ENCODE data around the gene ZNF827.
"Not testable (repeated sequence)": the region's sequence is repeated elsewhere in the genome, so short reads cannot be mapped to it uniquely, and the experiment has no call there.

The ZNF827 gene

DNA sequence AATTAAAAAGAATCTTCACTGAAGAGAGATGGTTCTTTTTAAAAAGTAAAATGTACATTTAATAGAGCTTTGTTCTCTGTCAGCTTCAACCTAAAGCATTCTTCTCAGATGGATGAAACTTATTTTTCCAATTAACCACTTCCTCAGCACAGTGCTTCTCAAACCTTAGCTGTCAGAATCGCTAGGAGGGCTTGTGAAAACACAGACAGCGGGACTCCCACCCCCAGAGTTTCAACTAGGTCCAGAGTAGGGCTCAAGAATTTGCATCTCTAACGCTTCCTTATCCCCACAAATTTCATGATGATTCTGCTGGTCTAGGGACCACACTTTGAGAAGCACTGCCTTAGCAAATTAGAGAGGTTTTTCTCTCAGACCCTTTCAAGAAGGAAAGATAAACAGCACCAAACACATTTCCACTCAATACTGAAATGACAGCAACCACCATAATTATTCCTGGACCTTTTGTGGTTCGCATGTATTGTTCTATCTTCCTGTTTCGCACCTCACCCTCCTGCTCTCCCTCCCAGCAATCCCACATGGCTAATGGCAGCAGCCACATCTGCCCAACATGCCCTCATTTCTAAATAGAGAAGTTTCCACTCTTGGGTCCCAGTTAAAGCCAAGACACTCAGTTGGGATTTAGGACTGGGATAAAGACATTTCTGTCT is 73.2 kb downstream of the ZNF827 start:
- no peak for FAIRE-seq

GRCh38 chr4:145863191-145863590 is 75.4 kb downstream of the ZNF827 start:
- FAIRE-seq (no peak), DNase-seq (ENCODE audit: low spot score) (no peak)

More for the DNA sequence above, 73.2 kb downstream of the ZNF827 start:
- no peak for DNase-seq (ENCODE audit: low spot score)

GRCh38 chr4:145861336-145862318 is 77.0 kb downstream of the ZNF827 start:
- no peak for DNase-seq (ENCODE audit: low spot score)
- FAIRE-seq: no peak

- DNase-seq (ENCODE audit: low spot score) (no peak), FAIRE-seq (no peak)
Measured at GRCh38 chr4:145860897-145861296, 77.7 kb downstream of the ZNF827 start.

DNA sequence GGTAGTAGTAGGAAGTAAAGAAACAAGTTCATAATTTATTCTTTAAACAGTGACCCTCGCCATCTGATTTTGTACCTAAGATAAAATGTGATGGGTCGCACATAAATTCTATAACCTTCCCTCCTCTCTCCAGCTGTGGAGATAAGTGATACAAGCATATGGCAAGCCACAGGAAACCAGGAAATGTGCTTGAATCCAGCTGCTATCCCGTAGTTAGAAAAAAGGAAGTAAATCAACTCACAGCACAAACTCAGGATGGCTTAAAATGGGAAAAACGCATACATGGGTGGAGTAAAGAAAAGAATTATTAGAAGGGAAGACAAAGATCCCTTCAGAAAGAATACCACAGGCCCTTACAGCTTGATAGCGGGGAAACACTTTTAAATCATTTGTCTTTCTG is 78.2 kb downstream of the ZNF827 start:
- FAIRE-seq (no peak), DNase-seq (ENCODE audit: low spot score) (no peak)

GRCh38 chr4:145859926-145860325 is 78.7 kb downstream of the ZNF827 start:
- FAIRE-seq: no peak

GRCh38 chr4:145859426-145859825 is 79.2 kb downstream of the ZNF827 start:
- FAIRE-seq (no peak), DNase-seq (ENCODE audit: low spot score) (no peak)

More at GRCh38 chr4:145859926-145860325, 78.7 kb downstream of the ZNF827 start:
- DNase-seq (ENCODE audit: low spot score): no peak

DNA sequence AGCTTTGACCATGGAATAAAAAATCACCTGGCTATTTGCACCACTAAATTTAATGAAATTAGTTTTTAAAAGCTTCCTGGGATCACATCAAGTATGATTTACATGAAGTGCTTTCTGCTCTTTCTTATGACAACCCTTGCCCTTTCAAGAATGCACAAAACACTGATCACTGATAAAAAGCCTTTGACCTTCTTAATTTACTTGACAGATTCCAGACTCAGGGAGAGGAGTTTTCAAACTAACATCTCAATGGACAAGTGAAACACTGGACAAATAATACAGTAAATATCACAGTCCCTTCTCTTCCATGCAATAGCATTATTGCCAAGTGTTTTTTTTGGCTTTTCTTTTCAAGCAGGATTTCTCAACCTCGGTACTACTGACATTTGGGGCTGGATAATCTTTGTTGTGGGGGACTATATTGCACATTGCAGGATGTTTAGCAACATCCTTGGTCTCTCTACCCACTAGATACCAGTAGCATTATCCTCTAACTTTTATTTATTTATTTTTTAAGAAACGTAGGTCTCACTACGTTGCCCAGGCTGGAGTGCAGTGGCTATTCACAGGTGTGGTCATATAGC is 86.3 kb downstream of the ZNF827 start:
- FAIRE-seq (no peak), DNase-seq (ENCODE audit: low spot score) (no peak)

DNA sequence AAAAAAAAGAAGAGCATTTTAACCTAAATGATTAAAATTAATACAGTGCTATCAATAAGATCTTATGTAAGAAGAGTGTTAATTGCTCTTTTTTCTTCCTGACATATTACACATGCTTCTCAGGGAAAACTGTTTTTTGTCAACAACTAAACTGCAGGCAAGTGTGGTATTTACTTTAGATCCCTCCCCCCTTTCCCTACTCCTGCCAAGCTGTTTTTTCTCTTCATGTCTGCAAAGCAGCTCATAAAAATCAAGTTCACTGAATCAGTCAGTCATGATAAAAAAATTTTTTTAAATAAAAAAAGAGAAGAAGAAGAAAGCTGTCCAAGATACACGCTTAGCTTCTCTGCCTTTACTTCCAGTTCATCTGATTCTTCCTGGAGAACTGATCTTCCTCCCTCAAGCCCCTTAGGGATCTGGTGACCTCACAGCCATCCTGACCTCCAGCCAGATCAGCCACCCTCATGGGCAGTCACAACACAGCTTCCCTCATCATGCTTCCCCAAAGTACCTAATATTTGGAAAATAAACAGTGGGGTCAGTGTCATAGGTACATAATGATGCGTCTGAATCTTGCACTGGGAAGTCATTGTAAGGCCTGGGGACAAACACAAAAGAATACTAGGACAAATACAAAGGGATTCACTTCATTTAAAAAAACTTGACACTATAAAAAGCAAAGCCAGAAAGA is 87.0 kb downstream of the ZNF827 start:
- FAIRE-seq: no peak
- DNase-seq (ENCODE audit: low spot score): no peak

DNA sequence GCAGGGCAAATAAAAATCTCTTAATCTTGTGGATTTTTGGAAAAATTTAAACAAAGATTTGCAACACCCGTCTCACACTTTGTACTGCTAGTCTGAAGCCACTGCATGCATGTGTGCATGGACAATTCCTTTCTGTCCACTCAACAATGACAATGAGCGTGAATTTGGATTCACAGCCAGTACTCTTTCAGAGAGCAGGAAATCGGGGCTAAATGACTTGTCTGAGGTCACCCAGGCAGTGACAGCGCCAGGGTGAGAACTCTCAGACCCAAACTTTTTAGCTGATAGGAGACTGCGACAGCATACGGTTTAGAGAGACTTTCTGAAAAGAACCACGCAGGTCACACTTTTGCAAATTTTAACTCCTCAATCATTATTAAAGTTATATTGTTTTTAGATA is 90.9 kb downstream of the ZNF827 start:
- DNase-seq (ENCODE audit: low spot score) (no peak), FAIRE-seq (no peak)

DNA sequence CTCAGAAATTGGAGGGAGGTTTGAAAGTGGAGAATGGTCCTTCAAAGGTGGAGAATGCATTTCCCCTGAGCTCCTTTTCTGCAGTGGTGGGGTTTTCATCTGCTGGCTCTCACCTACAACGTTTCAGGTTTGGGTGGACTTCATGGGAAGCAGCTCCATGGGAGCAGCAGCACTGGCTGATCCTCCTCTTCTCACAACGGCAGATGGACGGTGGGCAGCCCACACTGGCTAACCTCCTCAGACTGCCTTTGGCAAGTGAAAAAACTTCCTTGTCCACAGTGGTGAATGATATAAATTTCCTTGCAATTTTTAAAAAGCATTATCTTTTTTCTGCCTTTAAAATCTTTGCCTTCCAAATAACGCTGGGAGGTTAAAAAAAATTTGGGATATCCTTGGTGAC is 93.5 kb downstream of the ZNF827 start:
- no peak for DNase-seq (ENCODE audit: low spot score)

DNA sequence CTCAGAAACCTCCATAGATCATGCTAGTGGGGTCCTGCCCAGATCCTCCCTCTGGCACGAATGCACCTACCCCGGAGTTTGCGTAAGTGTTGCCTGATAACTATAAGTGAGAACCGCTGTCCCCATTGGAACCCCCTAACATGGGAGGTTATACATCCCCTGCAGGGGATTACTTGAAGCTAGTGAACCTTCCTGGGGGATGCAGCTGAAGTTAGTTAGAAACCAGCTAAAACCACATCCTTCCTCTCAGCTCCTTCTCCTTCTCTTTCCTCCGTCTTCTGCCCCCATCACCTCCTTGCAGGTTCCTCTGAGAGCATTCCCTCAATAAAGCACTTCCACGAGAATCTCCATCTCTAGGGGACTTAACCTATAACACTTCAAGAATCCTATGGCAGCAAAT is 95.0 kb downstream of the ZNF827 start:
- no peak for DNase-seq (ENCODE audit: low spot score)
- FAIRE-seq: no peak

More for the DNA sequence above, 93.5 kb downstream of the ZNF827 start:
- FAIRE-seq: no peak

DNA sequence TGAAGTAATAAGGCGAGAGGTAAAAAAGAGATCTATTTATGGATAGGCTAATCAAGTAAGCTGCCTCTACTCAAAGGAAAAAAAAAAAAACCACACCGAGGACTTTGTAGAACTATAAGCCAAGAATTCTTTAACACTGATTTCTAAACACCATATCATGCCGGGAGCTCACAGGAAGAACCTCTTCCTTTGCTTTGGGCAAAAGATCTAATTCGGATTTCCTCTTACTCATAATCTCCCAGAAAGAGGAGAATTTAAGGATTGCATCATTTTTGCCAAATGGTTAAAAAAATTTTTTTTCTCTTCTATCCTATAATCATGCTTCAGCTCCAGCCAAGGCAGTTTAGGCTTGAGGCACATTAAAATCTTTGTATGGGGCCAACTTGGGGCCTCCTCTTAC is 95.5 kb downstream of the ZNF827 start:
- FAIRE-seq (no peak), DNase-seq (ENCODE audit: low spot score) (no peak)

DNA sequence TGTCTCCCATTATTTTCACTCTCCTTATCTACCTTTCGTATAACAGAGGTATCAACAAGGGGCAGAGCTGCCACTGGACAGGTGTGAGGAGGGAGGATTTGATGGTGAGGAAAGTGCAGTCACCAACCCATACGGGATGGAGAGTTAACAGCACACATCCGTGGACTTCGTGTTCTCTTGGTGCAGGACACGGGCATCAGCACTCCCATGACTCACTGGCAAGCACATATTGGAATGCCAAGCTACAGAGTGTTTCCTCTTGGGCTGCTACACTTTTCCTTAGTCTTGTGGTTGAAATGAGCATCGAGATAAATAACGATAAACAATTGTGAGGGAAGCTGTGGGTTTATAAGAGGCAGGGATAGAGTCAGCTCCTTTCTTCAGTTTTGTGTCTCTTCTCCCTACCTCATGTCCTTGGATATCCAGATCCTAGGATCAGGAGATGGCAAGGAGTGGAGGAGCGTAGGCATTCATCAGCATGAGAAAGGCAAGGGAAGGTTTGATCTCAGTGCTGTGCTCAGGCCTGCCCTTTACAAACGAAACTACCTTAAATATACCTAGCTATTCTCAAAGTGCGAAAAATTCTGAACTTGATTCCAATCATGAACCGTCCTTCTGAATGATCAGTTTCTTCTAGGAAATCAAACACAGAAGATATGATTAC is 96.3 kb downstream of the ZNF827 start:
- FAIRE-seq (no peak), DNase-seq (ENCODE audit: low spot score) (no peak)

DNA sequence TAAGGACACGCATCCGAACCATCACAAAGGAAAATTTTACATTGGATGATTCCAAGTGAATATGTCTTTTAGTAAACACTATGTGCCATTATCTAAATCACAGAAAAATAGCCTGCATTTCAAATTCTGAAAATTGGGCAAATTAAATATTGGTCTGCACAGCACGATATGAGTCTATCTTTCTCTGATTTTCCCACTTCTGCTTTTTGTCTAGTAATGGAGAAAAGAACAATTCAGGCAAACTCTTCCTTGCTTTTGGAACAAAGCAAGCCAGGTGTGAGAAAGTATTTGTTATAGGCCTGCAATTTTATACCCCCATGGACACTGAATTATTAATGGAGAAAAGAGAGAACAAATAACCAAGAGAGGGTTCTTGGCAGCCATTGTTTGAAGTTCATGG is 97.8 kb downstream of the ZNF827 start:
- no peak for FAIRE-seq
- no peak for DNase-seq (ENCODE audit: low spot score)

DNA sequence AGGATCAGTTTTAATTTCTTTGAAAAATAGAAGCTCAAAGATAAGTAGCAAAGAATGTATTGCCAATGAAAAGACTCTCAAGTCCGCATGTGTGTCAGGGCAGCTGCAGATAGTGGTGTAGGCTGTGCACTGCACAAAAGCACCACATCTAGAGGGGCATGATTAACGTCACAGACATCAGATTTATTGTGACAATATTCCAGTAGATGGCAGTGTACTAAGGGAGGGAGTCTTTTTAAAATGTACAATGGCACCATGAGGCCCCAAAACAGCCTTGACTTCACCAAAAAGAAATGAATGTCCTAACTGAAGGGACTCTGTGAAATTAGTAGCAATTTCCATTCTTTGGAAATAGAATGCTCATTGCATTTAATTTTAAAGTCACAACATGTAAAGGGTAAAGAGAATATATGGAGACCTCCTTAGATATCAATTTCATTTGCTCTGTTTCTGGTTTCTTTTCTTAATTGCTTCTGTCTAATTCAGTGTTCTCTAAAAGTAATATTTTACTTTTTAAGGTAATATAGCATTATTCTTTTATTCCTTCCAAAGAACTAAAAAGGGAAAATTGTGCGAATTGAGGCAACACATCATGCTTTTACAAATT is 98.4 kb downstream of the ZNF827 start:
- DNase-seq (ENCODE audit: low spot score) (peak; percentile 43), FAIRE-seq (peak; percentile 2)

DNA sequence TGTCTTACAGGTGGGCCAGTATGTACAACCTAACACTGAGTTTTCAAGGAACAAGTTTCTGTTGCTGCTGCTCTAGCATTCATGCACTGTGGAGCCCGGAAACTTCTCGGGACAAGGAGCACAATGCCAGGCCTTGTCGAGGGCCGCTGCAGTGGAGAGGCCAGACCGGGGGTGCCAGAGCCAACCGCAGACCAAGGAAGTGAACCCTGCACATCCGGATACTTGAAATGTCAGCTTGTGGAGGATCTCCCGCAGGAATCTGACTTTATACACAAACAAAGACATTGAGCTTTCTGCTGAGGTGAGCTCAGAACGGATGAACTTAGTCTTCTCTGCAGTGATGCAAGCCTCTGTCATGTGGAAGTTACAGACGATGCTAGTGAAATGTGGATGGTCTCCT is 99.5 kb downstream of the ZNF827 start:
- FAIRE-seq: no peak
- DNase-seq (ENCODE audit: low spot score): no peak

DNA sequence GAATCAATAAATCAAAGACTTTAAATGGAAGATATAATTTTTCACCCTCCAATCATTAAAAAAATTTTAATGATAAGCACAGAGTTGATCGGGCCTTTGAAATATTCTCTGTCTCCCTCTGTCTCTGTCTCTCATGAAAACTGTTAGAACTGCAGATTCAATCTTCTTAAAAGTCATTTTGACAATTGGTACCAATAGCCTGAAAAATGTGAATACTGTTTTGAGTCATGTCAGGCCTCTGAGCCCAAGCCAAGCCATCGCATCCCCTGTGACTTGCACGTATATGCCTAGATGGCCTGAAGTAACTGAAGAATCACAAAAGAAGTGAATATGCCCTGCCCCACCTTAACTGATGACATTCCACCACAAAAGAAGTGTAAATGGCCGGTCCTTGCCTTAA is 106.2 kb downstream of the ZNF827 start:
- FAIRE-seq; DNase-seq (ENCODE audit: low spot score): not testable (repeated sequence)

GRCh38 chr4:145830699-145831098 is 107.9 kb downstream of the ZNF827 start:
- FAIRE-seq: no peak
- DNase-seq (ENCODE audit: low spot score): no peak

- no peak for DNase-seq (ENCODE audit: low spot score)
- FAIRE-seq: no peak
Measured at GRCh38 chr4:145829629-145830395, 108.8 kb downstream of the ZNF827 start.
